GM06990 (cell line): ENCODE measurements around the gene CASTOR1.

Source experiments
- DNase-seq: peaks from one replicate; pipeline ENCODE4 v3.0.0-alpha.2; 2011; ENCODE audit not compliant: insufficient read length; ENCODE audit errors: extremely low read depth
- H3K27me3 ChIP-seq: replicated peaks from 2 replicates; pipeline ENCODE4 v1.6.0; 2011; ENCODE audit warnings: low read length; ENCODE audit not compliant: control insufficient read depth, insufficient read depth
- H3K36me3 ChIP-seq: 2 replicates; pipeline ENCODE4 v1.5.1; 2011; ENCODE audit warnings: low read length; ENCODE audit not compliant: control insufficient read depth, insufficient read depth
- H3K4me3 ChIP-seq: replicated peaks from 2 replicates; pipeline ENCODE4 v1.5.1; 2011; ENCODE audit warnings: low read depth, mild to moderate bottlenecking, control low read depth, low read length
- TF ChIP-seq, protein P1 (sequence below): IDR thresholded peaks from 2 replicates; pipeline ENCODE4 v1.5.1; 2011; ENCODE audit warnings: low read length, control low read depth, mild to moderate bottlenecking, inconsistent platforms; ENCODE audit not compliant: insufficient read depth, poor library complexity, severe bottlenecking

CASTOR1 gene

DNA sequence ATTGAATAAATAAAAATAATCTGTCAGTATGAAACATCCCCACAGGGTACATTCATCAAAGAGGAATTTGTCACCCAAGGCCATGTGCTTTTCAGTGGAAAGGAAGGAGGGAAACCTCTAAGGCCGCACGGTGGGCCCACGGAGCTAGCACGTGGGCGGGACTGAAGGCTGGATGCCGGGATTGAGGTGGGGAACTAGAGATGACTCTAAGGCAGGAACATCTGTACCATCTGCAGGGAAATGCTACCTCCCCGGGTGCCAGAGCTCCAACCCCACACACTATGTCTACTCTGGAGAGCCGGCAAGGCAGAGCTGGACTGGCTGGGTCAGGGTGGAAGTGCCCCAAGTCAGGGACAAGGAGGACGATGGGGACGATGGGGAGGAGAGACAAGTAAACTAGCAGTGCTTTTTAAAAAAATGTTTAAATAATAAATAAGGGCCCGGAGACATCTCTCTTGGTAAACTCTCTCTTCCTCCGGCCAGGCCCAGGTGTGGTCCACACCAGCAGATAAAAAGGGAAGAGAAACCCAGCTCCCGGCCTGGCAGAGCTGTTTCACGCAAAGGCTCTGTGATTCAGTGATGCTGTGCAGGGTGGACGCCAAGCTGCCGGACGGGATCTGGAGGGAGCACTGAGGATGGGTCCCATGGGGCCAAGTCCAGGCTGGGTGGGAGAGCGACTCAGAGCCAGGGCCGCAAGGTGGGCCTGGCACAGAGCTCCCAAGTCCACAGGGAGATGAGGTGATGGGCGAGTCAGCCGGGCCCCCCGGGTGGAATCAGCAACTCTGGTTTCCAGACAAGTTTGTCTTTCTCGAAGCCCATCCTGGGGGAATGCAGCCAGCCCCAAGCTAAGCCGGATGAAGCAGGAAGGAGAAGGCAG lies 48.5 kb downstream of the CASTOR1 start:
- no peak overlapping the region for H3K4me3 ChIP-seq
- DNase-seq = no peak
- no peaks in the 10 kb centered on the region; the same call in 1 of the 2 replicates for H3K27me3 ChIP-seq
- peaks cover 1% of the 10 kb centered on the region; the same call in 1 of the 2 replicates for H3K36me3 ChIP-seq
- TF ChIP-seq, protein P1, sequence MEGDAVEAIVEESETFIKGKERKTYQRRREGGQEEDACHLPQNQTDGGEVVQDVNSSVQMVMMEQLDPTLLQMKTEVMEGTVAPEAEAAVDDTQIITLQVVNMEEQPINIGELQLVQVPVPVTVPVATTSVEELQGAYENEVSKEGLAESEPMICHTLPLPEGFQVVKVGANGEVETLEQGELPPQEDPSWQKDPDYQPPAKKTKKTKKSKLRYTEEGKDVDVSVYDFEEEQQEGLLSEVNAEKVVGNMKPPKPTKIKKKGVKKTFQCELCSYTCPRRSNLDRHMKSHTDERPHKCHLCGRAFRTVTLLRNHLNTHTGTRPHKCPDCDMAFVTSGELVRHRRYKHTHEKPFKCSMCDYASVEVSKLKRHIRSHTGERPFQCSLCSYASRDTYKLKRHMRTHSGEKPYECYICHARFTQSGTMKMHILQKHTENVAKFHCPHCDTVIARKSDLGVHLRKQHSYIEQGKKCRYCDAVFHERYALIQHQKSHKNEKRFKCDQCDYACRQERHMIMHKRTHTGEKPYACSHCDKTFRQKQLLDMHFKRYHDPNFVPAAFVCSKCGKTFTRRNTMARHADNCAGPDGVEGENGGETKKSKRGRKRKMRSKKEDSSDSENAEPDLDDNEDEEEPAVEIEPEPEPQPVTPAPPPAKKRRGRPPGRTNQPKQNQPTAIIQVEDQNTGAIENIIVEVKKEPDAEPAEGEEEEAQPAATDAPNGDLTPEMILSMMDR = no peak

DNA sequence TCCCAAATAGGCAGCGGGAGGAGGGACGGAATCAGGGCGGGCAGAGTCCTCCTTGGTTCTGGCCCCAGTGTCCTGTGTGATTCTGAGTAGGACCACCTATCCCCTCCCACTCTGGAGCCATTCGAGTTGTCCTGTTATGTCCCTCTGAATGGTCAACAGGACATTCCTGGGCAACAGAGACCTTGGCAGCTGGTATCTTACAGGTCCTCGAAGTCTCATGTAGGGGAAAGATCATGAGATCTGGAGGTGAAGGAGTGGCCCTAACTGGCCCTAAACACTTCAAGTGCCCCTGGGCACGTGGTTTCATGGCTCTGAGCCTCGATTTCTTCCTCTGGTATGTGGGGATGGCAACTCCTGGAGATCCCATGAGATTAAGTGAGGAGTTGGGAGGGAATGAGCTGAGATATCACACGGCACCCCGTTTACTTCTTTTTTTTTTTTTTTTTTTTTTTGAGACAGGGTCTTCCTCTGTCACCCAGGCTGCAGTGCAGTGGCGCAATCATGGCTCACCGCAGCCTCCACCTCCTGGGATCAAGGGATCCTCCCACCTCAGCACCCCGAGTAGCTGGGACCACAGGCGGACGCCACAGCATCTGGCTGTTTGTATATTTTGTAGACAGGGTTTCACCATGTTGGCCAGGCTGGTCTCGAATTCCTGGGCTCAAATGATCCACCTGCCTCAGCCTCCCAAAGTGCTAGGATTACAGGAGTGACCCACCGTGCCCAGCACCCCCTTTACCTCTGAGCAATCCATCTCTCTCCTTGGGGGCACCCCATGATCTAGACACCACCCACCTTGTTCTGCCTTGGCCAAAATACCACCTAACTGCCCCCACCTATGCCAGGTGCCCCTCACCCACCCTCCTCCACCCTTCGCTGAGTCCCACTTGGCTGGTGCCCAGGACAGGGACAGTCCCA lies 49.6 kb downstream of the CASTOR1 start:
- H3K4me3 ChIP-seq = no peak overlapping the region
- DNase-seq = no peak
- peaks cover 1% of the 10 kb centered on the region; the same call in 1 of the 2 replicates for H3K36me3 ChIP-seq
- TF ChIP-seq, protein P1 = no peak
- no peaks in the 10 kb centered on the region; the same call in 1 of the 2 replicates for H3K27me3 ChIP-seq

DNA sequence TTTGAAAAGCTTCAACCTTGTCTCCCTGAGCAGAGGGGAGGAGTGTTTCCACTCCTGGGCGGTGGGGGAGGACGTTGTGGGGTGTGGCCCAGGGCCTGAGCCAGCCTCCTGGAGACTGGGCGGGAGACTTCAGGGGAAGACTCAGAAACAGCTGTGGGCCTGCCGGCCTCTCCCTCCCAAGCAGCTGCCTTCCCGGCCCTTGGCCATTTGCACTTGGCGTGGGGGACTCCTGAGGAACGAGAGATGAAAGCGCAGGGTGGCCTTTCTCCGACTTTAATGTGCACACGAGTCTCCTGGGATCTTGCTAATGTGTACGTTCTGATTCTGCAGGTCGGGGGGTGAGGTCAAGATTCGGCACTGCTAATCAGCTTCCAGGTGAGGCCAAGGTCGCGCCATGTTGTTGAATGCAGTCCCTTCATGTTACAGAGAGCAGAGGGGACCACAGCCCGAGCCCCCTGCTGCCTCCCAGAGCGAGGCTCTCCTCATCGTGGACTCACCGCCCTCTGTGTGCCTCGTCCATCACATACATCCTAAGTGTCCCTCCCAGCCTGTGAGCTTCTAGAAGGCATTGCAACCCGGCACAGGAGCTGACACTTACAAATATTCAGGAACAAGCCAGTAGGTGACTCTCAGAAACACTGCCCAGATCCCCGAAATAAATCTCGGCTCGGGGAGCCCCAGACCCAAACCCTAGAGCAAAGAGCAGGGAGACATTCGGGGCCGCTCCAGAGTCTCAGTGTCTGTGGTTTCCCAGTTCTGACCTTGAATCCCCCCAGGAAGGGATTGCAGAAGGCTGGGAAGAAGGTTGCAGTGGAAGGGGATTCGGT lies 50.4 kb downstream of the CASTOR1 start:
- H3K36me3 ChIP-seq = peaks cover 1% of the 10 kb centered on the region; the same call in 1 of the 2 replicates
- DNase-seq = no peak
- no peak overlapping the region for H3K4me3 ChIP-seq
- no peaks in the 10 kb centered on the region; the same call in 1 of the 2 replicates for H3K27me3 ChIP-seq
- TF ChIP-seq, protein P1 = no peak

DNA sequence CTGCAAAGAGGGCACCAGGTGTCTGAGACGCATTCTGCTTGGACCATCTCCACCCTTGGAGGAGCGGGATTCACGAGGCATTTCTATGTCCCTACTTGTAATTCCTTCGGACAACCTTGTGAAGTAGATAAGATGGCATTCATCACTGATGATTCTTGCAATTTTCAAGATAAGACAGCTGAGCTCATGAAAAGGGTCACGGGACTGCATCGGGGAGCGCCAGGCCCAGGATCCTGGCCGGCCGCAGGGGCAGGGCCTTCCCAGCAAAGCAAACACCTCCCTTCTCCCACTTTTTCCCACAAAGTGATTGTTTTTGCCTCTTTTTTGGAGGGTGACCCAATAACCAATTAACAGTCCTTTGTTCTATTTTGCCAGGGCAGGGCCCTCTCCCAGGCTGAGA lies 51.2 kb downstream of the CASTOR1 start:
- no peak for DNase-seq
- TF ChIP-seq, protein P1 = no peak
- Histone ChIP-seq H3K36me3 (peaks cover 1% of the 10 kb centered on the region; the same call in 1 of the 2 replicates), H3K27me3 (no peaks in the 10 kb centered on the region; the same call in 1 of the 2 replicates), H3K4me3 (no peak overlapping the region)

DNA sequence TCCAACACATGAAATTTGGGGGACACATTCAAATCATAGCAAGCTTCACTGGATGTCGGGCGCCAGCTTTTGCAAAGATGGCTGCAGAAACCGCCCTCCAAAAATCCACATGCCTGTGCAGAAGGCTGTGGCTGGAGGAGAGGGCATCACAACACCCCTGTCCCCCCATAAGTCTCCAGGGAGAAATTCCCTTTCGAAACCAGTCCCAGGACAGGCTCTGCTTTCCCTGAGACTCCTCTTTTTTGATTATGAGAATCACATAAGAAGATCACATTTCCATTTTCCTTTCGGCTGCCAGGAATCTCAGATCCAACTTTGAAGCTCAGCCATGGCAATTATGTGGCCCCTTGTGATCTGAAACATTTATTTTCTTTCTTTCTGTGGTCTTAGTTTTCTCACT lies 52.4 kb downstream of the CASTOR1 start:
- TF ChIP-seq, protein P1 = no peak
- no peak for DNase-seq
- H3K27me3 ChIP-seq = no peaks in the 10 kb centered on the region; the same call in 1 of the 2 replicates

More for the DNA sequence above, 52.4 kb downstream of the CASTOR1 start:
- H3K36me3 ChIP-seq = no peaks in the 10 kb centered on the region
- no peak overlapping the region for H3K4me3 ChIP-seq
